HepG2 (cell line): ENCODE results near the gene PODN. TPM values are rescaled to one million over a fixed set of nuclear protein-coding genes. Genes with fewer than 3 reads are reported as not detected.
A peak's percentile ranks its signal among the peaks of the same experiment; 100 is the strongest.

Source experiments
- FOXO1 ChIP-seq: sonication (generic); formaldehyde crosslinking; IDR thresholded peaks from 2 replicates; pipeline ENCODE4 v1.4.0; 2020; ENCODE audit warnings: missing genetic modification reagents
- KLF13 ChIP-seq: sonication (generic); formaldehyde crosslinking; IDR thresholded peaks from 2 replicates; pipeline ENCODE4 v1.4.0; 2020; ENCODE audit warnings: mild to moderate bottlenecking, missing genetic modification reagents
- ZBTB7B ChIP-seq: sonication (generic); formaldehyde crosslinking; IDR thresholded peaks from 2 replicates; pipeline ENCODE4 v1.4.0; 2020; ENCODE audit warnings: missing genetic modification reagents
- ZNF660 ChIP-seq: sonication (generic); formaldehyde crosslinking; IDR thresholded peaks from 2 replicates; pipeline ENCODE4 v1.5.1; 2020; ENCODE audit warnings: mild to moderate bottlenecking, low read depth, missing genetic modification reagents, borderline replicate concordance
- ZNF850 ChIP-seq: sonication (generic); formaldehyde crosslinking; conservative IDR thresholded peaks from 2 replicates; pipeline ENCODE4 v1.9.0; 2021; ENCODE audit warnings: mild to moderate bottlenecking, missing genetic modification reagents
- polyA plus RNA-seq, 8 experiments: library from polyadenylated mRNA; depleted of rRNA in 3 of 8; stranded (reverse) in 7 of 8; unstranded in 1 of 8; fragments of >200 nt; fragmentation: Illumina TruSeq in 4 of 8; extraction: Trizol in 4 of 8; gene quantifications; 2 replicates each; pipeline versions ENCODE4 v1.2.1 to v1.2.3, GENCODE V29; 2011 to 2016; ENCODE audit warnings: low read depth in 4 of 8, missing spikeins in 1 of 8, mixed read lengths in 1 of 8; ENCODE audit not compliant: insufficient read depth in 1 of 8
- total RNA-seq, 5 experiments: library from RNA; depleted of rRNA; stranded (reverse); fragments of >200 nt; fragmentation: Illumina TruSeq; extraction: Trizol; gene quantifications; 2 replicates each; pipeline ENCODE4 v1.2.3, GENCODE V29; 2016; ENCODE audit warnings: low read depth in 1 of 5
- TF ChIP-seq, protein P1 (sequence below): sonication (generic); formaldehyde crosslinking; IDR thresholded peaks from 2 replicates; pipeline ENCODE4 v1.5.1; 2020; ENCODE audit warnings: missing genetic modification reagents, mild to moderate bottlenecking, borderline replicate concordance
- TF ChIP-seq, protein P2 (sequence below), 2 experiments: sonication (generic) in 1 of 2; formaldehyde crosslinking in 1 of 2; IDR thresholded peaks; 2 replicates each; pipeline versions ENCODE4 v1.4.0 to v1.6.1; 2016 to 2020; ENCODE audit warnings: borderline replicate concordance in 1 of 2, low read depth in 1 of 2, mild to moderate bottlenecking in 1 of 2, missing genetic modification reagents in 1 of 2
- TF ChIP-seq, protein P3 (sequence below): sonication (generic); formaldehyde crosslinking; IDR thresholded peaks from 2 replicates; pipeline ENCODE4 v1.5.0; 2020; ENCODE audit warnings: missing genetic modification reagents
- TF ChIP-seq, protein P4 (sequence below): sonication (generic); formaldehyde crosslinking; IDR thresholded peaks from 2 replicates; pipeline ENCODE4 v1.4.0; 2020; ENCODE audit warnings: mild to moderate bottlenecking, missing genetic modification reagents
- TF ChIP-seq, protein P5 (sequence below): sonication (generic); formaldehyde crosslinking; IDR thresholded peaks from 2 replicates; pipeline ENCODE4 v1.5.0; 2020; ENCODE audit warnings: missing genetic modification reagents, mild to moderate bottlenecking, borderline replicate concordance

The PODN gene
- total and polyA plus RNA-seq, 2 of the 13 experiments (the other 11 are each of a cell fraction or from before 2014, with no cell fraction given), result 0.13 TPM; not detected in 1

DNA sequence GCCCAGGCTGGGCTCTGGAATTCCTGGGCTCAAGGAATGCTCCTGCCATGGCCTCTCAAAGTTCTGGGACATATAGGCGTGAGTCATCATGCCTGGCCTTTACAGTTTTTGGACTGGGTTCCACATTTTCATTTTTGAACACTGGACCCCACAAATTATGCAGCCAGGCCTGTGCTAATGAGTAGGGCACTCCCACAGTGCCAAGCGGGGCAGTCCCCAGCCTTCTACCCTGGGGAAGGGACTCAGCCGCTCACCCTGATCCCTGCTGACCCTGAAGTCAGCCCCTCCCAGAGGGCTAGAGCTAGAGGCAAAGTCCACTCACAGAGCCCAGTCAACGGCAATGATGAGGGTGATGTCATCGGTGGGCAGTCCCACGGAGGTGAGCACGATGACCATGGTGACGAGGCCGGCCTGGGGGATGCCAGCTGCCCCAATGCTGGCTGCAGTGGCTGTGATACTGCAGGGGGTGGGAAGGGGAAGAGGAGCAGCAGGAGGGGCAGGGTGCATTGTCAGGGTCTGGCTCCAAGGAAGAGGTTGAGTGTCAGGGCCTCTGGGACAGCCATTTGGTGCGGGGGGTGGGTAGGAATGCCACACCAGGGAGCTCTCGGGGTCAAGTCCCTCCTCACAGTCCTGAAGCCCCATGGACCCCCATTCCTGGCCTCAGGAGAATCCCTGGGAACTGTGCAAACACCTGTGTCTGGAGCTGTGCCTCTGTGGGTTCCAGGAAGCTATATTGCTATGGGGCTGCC is 27.6 kb downstream of the PODN start (continued):
- TF ChIP-seq, protein P1, sequence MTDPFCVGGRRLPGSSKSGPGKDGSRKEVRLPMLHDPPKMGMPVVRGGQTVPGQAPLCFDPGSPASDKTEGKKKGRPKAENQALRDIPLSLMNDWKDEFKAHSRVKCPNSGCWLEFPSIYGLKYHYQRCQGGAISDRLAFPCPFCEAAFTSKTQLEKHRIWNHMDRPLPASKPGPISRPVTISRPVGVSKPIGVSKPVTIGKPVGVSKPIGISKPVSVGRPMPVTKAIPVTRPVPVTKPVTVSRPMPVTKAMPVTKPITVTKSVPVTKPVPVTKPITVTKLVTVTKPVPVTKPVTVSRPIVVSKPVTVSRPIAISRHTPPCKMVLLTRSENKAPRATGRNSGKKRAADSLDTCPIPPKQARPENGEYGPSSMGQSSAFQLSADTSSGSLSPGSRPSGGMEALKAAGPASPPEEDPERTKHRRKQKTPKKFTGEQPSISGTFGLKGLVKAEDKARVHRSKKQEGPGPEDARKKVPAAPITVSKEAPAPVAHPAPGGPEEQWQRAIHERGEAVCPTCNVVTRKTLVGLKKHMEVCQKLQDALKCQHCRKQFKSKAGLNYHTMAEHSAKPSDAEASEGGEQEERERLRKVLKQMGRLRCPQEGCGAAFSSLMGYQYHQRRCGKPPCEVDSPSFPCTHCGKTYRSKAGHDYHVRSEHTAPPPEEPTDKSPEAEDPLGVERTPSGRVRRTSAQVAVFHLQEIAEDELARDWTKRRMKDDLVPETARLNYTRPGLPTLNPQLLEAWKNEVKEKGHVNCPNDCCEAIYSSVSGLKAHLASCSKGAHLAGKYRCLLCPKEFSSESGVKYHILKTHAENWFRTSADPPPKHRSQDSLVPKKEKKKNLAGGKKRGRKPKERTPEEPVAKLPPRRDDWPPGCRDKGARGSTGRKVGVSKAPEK (CRISPR knock-in tag), result 0 out of 2 replicates have a peak, but pooled peaks have one; percentile 65
- TF ChIP-seq, protein P2, sequence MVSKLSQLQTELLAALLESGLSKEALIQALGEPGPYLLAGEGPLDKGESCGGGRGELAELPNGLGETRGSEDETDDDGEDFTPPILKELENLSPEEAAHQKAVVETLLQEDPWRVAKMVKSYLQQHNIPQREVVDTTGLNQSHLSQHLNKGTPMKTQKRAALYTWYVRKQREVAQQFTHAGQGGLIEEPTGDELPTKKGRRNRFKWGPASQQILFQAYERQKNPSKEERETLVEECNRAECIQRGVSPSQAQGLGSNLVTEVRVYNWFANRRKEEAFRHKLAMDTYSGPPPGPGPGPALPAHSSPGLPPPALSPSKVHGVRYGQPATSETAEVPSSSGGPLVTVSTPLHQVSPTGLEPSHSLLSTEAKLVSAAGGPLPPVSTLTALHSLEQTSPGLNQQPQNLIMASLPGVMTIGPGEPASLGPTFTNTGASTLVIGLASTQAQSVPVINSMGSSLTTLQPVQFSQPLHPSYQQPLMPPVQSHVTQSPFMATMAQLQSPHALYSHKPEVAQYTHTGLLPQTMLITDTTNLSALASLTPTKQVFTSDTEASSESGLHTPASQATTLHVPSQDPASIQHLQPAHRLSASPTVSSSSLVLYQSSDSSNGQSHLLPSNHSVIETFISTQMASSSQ (IDR thresholded peaks at IDR 0.05; ENCODE audit: low read depth), result no peak
- TF ChIP-seq, protein P2 (CRISPR knock-in tag; IDR thresholded peaks at IDR 0.05; ENCODE audit: borderline replicate concordance), result no peak; the same call in 1 of the 2 replicates
- TF ChIP-seq, protein P3, sequence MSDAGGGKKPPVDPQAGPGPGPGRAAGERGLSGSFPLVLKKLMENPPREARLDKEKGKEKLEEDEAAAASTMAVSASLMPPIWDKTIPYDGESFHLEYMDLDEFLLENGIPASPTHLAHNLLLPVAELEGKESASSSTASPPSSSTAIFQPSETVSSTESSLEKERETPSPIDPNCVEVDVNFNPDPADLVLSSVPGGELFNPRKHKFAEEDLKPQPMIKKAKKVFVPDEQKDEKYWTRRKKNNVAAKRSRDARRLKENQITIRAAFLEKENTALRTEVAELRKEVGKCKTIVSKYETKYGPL (CRISPR knock-in tag), result 0 out of 2 replicates have a peak, but pooled peaks have one; percentile 27
- TF ChIP-seq, protein P4, sequence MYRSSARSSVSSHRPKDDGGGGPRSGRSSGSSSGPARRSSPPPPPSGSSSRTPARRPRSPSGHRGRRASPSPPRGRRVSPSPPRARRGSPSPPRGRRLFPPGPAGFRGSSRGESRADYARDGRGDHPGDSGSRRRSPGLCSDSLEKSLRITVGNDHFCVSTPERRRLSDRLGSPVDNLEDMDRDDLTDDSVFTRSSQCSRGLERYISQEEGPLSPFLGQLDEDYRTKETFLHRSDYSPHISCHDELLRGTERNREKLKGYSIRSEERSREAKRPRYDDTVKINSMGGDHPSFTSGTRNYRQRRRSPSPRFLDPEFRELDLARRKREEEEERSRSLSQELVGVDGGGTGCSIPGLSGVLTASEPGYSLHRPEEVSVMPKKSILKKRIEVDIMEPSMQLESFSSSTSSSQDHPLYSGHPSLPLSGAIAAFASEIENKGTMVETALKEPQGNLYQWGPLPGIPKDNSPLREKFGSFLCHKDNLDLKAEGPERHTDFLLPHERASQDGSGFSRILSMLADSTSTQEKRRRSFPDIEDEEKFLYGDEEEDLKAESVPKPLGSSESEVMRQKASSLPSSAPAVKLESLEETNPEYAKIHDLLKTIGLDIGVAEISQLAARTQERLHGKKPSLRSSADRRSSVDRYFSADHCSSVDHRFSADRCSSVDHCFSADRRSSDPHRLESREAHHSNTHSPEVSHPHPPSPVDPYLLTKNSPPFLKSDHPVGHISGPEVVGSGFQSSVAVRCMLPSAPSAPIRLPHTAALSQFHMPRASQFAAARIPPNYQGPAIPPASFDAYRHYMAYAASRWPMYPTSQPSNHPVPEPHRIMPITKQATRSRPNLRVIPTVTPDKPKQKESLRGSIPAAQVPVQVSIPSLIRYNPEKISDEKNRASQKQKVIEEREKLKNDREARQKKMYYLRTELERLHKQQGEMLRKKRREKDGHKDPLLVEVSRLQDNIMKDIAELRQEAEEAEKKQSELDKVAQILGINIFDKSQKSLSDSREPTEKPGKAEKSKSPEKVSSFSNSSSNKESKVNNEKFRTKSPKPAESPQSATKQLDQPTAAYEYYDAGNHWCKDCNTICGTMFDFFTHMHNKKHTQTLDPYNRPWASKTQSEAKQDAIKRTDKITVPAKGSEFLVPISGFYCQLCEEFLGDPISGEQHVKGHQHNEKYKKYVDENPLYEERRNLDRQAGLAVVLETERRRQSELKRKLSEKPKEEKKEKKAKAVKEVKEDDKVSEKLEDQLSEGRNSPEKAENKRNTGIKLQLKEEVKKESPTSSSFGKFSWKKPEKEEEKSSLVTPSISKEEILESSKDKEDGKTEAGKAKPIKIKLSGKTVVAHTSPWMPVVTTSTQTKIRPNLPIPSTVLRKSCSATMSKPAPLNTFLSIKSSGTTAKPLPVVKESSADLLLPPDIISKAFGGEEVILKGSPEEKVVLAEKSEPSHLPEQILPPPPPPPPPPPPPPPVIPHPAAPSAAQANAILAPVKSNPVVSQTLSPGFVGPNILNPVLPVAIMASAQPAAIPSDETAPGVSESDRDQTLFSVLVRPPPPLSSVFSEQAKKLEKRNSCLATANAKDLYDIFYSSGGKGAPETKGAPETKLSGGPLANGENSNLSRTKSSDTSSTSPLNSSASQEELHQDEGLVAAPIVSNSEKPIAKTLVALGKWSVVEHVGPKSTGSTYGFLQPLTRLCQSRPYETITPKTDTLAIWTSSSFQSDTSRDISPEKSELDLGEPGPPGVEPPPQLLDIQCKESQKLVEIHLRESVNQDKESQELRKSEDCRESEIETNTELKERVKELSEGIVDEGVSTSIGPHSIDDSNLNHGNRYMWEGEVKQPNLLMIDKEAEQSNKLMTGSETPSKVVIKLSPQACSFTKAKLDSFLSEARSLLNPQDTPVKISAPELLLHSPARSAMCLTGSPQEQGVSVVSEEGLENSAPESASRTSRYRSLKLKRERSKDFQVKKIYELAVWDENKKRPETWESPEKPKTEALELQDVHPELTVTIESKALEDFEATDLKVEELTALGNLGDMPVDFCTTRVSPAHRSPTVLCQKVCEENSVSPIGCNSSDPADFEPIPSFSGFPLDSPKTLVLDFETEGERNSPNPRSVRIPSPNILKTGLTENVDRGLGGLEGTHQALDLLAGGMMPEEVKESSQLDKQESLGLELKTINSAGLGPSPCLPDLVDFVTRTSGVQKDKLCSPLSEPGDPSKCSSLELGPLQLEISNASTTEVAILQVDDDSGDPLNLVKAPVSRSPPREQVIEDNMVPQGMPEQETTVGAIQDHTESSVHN, result no peak
- TF ChIP-seq KLF13 (no peak), ZBTB7B (CRISPR knock-in tag) (peak; percentile 72; the same call in 1 of the 2 replicates), ZNF660 (CRISPR knock-in tag) (no peak), FOXO1 (CRISPR knock-in tag) (no peak; the same call in 1 of the 2 replicates), ZNF850 (CRISPR knock-in tag) (no peak)
- TF ChIP-seq, protein P5, sequence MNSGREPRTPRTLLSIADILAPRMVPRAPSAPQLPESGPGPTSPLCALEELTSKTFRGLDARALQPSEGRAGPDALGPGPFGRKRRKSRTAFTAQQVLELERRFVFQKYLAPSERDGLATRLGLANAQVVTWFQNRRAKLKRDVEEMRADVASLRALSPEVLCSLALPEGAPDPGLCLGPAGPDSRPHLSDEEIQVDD, result no peak
